HG02870 (cell line): ENCODE measurements around the gene TYSND1.
"Not testable (repeated sequence)": the region's sequence is repeated elsewhere in the genome, so short reads cannot be mapped to it uniquely, and the experiment has no call there.

Source experiments
- ATAC-seq: cut with Tn5 transposase; IDR thresholded peaks from one replicate; pipeline ENCODE4 v1.9.1; 2021; ENCODE audit warnings: mild to moderate bottlenecking, moderate library complexity; ENCODE audit not compliant: unreplicated experiment

TYSND1 gene

DNA sequence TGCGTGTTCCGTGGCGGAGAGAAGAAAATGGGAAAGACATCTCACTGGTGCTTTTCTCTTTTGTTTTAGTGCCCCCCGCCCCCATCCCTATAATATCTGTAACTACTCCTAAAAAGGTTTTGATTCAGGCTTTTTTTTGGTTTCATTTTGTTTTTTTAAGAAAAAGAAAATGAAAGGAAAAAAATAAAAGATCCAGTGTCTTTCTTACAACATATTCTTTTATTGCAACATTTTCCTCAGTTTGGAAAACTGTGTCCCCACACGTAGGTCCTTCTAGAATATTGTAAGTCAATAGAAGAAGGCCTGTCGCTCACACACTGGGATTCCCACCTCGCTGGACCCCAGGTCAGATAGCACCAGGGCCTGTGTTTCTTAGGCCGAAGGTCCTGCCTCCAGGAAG lies 34.4 kb downstream of the TYSND1 start:
- no peak for ATAC-seq

DNA sequence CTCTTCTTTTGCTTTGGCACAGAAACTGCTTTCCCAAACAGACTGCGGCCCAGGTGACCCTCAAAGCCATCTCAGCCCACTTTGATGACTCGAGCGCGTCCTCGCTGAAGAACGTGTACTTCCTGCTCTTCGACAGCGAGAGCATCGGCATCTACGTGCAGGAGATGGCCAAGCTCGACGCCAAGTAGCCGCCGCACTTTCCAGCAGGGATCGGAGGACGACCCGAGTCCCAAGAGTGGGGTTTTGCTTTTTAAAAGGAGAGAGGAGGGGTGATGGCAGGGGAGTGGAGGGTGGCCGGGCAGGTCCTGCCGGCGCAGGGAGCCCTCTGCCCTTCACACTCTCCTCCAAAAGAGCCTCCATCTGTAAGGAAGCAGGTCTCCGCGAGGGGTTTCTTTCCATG lies 35.0 kb downstream of the TYSND1 start:
- ATAC-seq = no peak

- no peak for ATAC-seq
Observed at GRCh38 chr10:70109064-70109729, 37.3 kb downstream of the TYSND1 start.

GRCh38 chr10:70106958-70107791 lies 39.3 kb downstream of the TYSND1 start:
- ATAC-seq = peak; percentile 85

DNA sequence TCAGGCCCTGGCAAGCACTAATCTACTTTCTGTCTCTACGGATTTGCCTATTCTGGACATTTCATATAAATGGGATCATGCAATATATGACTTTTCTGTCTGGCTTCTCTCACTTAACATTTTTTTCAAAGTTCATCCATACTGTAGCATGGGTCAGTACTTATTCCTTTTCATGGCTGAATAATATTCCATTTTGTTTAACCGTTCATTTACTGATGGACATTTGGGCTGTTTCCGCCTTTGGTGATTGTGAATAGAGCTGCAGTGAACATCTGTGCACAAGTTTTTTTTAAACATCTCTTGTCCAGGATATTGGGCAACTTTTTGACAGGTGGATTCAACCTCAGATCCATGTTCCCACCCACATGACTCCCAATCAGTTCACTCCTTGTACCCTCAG lies 44.8 kb downstream of the TYSND1 start:
- no peak for ATAC-seq

- not testable (repeated sequence) for ATAC-seq
Observed at GRCh38 chr10:70101068-70101562, 45.4 kb downstream of the TYSND1 start.

- ATAC-seq = no peak
Observed at GRCh38 chr10:70098271-70098670, 48.2 kb downstream of the TYSND1 start.

DNA sequence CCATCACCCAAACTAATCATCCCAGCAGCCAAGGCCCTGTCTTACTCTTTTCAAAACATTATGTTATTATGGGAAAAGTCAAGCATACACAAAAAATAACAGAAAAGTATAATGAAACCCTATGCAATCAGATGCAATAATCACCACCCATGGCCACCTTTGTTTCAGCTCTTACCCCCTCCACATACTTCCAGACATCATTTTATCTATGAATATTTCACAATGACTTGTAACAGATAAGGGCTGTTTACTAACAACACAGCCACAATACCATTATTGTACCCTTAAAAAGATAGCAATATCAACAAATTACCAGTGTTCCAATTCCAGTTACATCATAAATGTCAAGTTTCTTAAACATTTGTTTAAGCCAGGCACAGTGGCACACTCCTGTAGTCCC lies 49.0 kb downstream of the TYSND1 start:
- no peak for ATAC-seq

DNA sequence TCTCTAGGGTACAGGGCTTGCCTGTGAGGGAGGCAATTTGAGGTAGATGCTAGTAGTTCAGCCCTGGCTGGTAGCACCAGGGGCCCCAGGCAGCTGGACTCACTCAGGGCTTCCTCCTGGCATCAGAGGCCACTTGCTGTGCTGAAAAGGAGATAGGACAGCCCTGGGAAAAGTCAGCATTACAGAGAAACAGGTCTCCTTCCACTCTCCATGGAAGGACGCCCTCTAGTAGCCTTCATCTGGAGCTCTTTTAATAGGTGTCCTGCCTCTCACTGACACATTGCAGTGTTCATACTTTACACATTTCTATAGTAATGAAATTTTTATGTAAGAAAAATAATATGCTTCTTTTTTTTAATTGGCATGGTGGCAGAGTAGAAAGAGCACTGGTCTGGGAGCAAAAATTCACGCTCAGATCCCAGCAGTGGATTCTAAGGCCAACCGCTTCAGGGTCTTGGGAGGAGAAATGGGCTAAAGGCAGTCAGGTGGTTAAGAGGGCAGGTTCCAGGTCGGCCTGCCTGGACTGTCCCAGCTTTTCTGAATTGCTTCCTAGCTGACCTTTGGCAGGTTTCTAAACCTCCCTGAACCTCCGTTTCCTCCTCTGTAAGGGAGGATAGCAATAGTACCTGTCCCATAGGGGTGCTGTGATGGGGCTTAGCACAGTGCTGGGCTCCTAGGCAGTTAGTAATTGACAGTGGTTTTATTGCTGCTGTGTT lies 49.6 kb downstream of the TYSND1 start:
- ATAC-seq = no peak

DNA sequence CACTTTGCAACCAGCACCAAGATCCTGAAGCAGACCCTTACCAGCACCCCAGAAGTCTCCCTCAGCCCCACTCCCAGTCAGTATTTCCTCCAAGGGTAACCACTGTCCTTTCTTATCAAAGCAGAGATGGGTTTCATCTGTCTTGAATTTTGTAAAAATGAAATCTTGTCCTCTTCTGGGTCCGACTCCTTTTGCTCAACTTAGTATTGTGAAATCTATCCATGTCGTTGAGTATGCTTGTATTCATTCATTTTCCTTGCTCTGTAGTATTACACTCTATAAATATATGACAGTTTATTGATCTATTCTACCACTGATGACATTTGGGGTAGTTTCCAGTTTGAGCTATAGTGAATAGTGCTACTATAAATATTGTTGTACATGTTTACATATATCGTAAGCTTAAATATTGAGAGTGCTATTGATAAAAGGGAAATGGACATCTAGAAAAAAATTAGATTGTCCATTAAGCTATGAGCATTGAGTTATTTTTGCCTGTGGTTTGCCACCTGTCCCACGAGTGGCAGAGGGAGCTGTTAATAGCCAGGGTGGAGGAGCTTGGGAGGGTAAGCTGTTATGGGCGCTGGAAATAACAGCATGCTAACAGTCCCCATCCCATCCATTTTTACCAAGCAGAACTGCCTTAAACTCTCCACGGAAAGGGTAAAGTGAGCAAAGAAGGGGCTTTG lies 50.3 kb downstream of the TYSND1 start:
- no peak for ATAC-seq

DNA sequence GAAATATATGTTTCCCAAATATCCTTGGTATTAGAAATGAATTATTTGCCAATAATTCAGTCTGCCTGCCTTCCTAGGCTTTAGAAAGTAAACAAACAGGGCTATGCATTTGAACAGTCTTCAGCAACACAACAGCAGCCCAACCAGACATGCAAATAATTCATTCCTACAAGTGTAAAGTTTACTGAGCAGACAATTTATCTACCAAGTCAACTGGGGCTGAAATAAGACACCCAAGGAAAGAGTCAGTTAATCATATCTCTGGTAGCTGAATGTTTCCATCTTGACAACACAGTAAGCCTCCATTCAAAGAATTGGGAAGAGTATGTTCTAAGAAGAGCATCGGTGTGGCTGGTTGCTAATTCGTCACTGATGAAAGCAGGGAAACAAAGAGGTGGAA lies 52.2 kb downstream of the TYSND1 start:
- ATAC-seq = no peak

- ATAC-seq = no peak
Observed at GRCh38 chr10:70093335-70093944, 53.1 kb downstream of the TYSND1 start.

DNA sequence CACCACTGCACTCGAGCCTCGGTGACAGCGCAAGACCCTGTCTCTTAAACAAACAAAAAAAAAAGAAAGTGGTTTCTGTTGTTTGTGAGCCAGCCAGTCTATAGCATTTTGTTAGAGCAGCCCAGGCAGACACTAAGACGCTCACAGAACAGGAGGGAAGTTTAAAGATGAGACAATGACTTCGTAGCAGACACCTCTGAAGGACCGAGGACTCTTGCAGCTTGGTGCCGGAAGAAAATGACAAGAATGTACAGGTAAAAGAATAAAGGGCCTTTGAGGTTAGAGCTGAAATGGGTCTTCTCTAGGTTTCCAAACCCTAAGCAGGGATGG lies 54.1 kb downstream of the TYSND1 start:
- ATAC-seq = no peak

DNA sequence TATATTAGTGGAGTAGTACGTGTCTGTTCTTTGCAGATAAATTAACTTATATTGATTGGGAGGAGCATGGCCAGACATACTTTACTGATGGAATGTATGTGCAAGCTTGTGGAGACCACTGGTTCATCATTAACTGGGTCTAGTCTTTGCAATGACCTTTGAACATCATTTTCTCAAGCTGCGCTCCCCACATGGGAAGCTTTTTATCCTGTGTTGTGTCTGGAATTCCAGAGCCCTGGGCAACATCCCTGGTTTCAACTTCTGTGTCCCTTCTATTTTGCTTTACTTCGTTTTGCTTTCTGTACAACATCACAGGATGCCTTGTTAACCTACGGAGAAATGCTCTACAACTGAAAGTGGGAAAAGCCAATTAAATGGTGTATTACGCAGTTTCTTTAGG lies 55.5 kb downstream of the TYSND1 start:
- no peak for ATAC-seq

DNA sequence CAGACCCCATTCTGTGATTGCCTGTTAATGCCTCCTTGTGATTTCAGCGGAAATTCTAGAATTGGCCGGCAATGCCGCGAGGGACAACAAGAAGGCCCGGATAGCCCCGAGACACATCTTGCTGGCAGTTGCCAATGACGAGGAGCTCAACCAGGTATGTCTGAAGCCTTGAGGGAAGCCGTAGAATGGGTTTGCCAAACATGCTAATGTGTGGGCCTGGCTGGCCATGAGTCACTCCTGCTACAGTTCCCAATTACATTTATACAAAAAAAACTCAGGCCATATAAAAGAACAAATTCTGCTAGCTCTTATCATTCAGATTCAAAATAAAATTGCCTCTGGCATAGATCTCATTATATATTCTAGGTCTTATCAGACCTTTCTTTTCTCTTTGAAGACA lies 56.5 kb downstream of the TYSND1 start:
- ATAC-seq = no peak

GRCh38 chr10:70088308-70088698 lies 58.2 kb downstream of the TYSND1 start:
- ATAC-seq = no peak
